ENCODE measurements around the gene SLC5A1. TPM values are rescaled to one million over a fixed set of nuclear protein-coding genes. Genes with fewer than 3 reads are reported as not detected.

SLC5A1 gene
- 1 to 10 TPM; 4.0 to 4.8 TPM for total RNA-seq
- polyA plus RNA-seq (ENCODE audit: insufficient read depth, low read depth, low replicate concordance) = 3.5 TPM
- long read RNA-seq, donor 1 = 0 reads
- long read RNA-seq, donor 2 = 0 reads

DNA sequence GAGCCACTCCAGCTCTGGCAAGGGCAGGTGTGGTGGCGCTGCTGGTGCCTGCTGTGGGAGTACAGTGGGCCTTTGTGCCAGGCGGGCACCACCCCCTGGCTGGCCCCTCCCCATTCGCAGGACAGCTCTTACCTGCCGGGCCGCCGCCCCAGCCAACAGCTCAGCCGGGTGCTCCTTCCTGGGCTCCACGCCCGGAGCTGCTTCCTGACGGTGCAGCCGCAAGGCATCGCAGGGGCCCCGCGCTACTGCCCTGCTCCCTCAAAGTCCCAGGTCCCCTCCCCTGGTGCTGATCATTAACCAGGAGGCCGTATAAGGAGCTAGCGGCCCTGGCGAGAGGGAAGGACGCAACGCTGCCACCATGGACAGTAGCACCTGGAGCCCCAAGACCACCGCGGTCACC, at the start of gene SLC5A1:
TSS of gene SLC5A1 (plus strand) at position 338 of the 400 bp plus-strand sequence. CDS start at position 359, 21 bp downstream.
- WGBS, 2 donors = 35 to 51% methylated on average over 7 to 18 of the region's 21 CpGs
- no peak for DNase-seq
- Histone ChIP-seq H3K9me3 (no peaks in the 10 kb centered on the region), H3K27ac (no peak within 1 kb of the TSS), H3K36me3 (ENCODE audit: low read depth, missing control alignments) (no peaks in the 10 kb centered on the region), H3K4me1 (no peaks in the 10 kb centered on the region), H3K4me3 (no peak within 1 kb of the TSS), H3K27me3 (no peaks in the 10 kb centered on the region)
- intact Hi-C loops (cut with DNase I; ENCODE audit: low total_unique reads) = no loop called here
- TF ChIP-seq POLR2A (IDR thresholded peaks at IDR 0.05) = no peak
- TF ChIP-seq, protein P1, sequence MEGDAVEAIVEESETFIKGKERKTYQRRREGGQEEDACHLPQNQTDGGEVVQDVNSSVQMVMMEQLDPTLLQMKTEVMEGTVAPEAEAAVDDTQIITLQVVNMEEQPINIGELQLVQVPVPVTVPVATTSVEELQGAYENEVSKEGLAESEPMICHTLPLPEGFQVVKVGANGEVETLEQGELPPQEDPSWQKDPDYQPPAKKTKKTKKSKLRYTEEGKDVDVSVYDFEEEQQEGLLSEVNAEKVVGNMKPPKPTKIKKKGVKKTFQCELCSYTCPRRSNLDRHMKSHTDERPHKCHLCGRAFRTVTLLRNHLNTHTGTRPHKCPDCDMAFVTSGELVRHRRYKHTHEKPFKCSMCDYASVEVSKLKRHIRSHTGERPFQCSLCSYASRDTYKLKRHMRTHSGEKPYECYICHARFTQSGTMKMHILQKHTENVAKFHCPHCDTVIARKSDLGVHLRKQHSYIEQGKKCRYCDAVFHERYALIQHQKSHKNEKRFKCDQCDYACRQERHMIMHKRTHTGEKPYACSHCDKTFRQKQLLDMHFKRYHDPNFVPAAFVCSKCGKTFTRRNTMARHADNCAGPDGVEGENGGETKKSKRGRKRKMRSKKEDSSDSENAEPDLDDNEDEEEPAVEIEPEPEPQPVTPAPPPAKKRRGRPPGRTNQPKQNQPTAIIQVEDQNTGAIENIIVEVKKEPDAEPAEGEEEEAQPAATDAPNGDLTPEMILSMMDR (IDR thresholded peaks at IDR 0.05) = no peak

DNA sequence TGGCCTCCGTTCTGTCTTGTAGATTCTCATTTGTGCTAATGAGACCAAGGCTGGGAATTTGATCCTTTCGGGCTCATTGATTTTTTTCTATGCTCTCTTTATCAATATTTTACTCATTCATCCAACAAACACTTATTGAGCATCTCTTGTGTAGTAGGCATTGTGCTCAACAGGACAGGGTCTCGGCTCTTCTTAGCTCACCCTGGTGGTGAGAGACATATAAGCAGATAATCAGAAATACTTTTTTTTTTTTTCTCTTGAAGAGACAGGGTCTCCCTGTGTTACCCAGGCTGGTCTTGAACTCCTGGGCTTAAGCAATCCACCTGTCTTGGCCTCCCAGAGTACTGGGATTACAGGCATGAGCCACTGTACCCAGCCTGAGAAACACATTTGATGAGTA, 48.0 kb upstream of the SLC5A1 start:
- Histone ChIP-seq H3K36me3 (ENCODE audit: low read depth, missing control alignments) (no peaks in the 10 kb centered on the region), H3K4me3 (no peak overlapping the region), H3K9me3 (no peaks in the 10 kb centered on the region), H3K4me1 (no peaks in the 10 kb centered on the region), H3K27me3 (no peaks in the 10 kb centered on the region), H3K27ac (no peak overlapping the region)
- WGBS, 2 donors = 83% methylated on average over 3 of the region's 3 CpGs
- intact Hi-C loops (cut with DNase I; ENCODE audit: low total_unique reads) = no loop called here
- TF ChIP-seq POLR2A (IDR thresholded peaks at IDR 0.05) = no peak
- TF ChIP-seq, protein P1 (IDR thresholded peaks at IDR 0.05) = no peak
- no peak for DNase-seq

DNA sequence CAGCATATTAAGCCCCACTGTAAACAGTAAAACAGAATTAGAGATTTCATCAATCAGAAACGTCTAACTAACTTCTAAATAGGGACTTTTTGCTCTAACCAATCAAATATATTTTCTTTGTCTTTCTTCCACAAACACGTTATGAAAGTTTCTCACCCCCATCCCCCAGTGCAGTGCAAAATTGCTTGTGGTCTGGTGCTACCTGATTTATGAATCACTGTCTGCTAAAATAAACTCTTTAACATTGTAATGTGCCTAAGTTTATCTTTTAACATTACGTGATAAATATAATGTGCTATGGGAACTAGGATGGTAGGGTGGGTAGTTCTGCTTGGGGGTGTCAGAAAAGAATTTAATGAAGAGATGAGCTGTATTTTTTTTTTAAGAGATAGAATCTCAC, 47.3 kb upstream of the SLC5A1 start:
- TF ChIP-seq, protein P1 (IDR thresholded peaks at IDR 0.05) = no peak
- no peak for TF ChIP-seq POLR2A (IDR thresholded peaks at IDR 0.05)
- Histone ChIP-seq H3K36me3 (ENCODE audit: low read depth, missing control alignments) (no peaks in the 10 kb centered on the region), H3K9me3 (no peaks in the 10 kb centered on the region), H3K4me1 (no peaks in the 10 kb centered on the region), H3K27ac (no peak overlapping the region), H3K4me3 (no peak overlapping the region), H3K27me3 (no peaks in the 10 kb centered on the region)
- 50 to 66% methylated on average over 3 of the region's 3 CpGs for WGBS, 2 donors
- intact Hi-C loops (cut with DNase I; ENCODE audit: low total_unique reads) = no loop called here
- no peak for DNase-seq

DNA sequence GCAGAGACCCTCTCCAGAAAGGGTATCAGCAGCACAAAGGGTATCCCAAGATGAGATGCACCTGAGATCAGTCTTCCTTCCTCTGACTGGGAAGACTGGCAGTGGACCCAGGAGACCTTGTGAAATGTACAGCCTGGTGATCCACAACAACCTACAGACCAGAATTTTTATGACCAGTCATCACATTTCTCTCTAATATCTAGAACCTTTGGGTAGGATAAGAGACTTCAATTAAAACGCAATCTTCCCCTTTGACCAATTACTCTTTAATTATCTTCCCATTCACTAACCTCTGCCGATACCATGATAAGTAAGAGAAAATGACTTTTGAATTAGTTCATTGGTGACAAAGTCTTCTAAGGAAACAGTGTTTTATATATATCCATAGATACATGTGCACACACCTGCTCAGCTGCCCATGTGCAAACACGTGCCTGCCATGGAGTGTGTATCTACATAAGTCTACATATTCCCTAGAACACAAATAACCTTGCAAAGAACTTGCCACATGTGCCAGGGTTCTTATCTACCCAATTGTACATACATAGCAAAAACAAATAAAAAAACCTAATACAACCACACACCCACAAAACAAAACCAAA, 44.2 kb upstream of the SLC5A1 start:
- intact Hi-C loops (cut with DNase I; ENCODE audit: low total_unique reads) = no loop called here
- WGBS, 2 donors = 84 to 86% methylated on average over 3 of the region's 3 CpGs
- TF ChIP-seq POLR2A (IDR thresholded peaks at IDR 0.05) = no peak
- TF ChIP-seq, protein P1 (IDR thresholded peaks at IDR 0.05) = no peak
- Histone ChIP-seq H3K27ac (no peak overlapping the region), H3K4me3 (no peak overlapping the region), H3K36me3 (ENCODE audit: low read depth, missing control alignments) (no peaks in the 10 kb centered on the region), H3K9me3 (no peaks in the 10 kb centered on the region), H3K27me3 (no peaks in the 10 kb centered on the region), H3K4me1 (no peaks in the 10 kb centered on the region)
- no peak for DNase-seq

DNA sequence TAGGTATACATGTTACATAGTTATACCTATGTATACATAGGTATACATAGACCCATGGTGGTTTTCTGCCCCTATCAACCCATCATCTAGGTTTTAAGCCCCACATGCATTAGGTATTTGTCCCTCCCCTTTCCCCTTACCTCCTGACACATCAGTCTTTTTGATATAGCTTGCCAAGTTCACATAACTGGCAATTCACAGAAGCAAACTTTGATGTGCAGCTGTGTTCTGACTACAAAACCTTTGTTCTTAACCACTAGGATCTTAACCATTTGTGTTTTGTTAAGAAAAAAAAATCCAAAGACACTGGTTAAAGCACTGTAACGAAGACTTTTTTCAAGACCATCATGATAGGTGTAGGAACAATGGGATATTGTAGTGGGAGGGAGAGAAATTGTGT, 42.9 kb upstream of the SLC5A1 start:
- Histone ChIP-seq H3K4me3 (no peak overlapping the region), H3K27ac (no peak overlapping the region), H3K9me3 (no peaks in the 10 kb centered on the region), H3K36me3 (ENCODE audit: low read depth, missing control alignments) (no peaks in the 10 kb centered on the region), H3K27me3 (no peaks in the 10 kb centered on the region), H3K4me1 (no peaks in the 10 kb centered on the region)
- TF ChIP-seq, protein P1 (IDR thresholded peaks at IDR 0.05) = no peak
- no peak for TF ChIP-seq POLR2A (IDR thresholded peaks at IDR 0.05)
- WGBS, 2 donors = 62 to 78% methylated on average over 1 of the region's 1 CpG
- no peak for DNase-seq
- intact Hi-C loops (cut with DNase I; ENCODE audit: low total_unique reads) = no loop called here
